Lung (tissue), 12 donors: ENCODE data around the gene PRSS23. TPM values are rescaled to one million over a fixed set of nuclear protein-coding genes. Genes with fewer than 3 reads are reported as not detected.

Experiments used
- ATAC-seq: fragments of 200-7000 bp; cut with Tn5 transposase; one replicate; pipeline ENCODE4 v1.9.1; 2020; ENCODE audit warnings: moderate number of reproducible peaks; ENCODE audit not compliant: insufficient read depth, low FRiP score
- DNase-seq, 3 donors: peaks; one replicate each; pipeline ENCODE4 v3.0.0-alpha.2; 2013 to 2017
- H3K27ac ChIP-seq, 2 donors: one replicate each; pipeline ENCODE4 v1.5.1; 2013; ENCODE audit warnings: mild to moderate bottlenecking in 2 of 2, moderate library complexity in 2 of 2, control low read depth in 1 of 2, inconsistent platforms in 1 of 2, low read depth in 1 of 2, low read length in 1 of 2
- H3K27me3 ChIP-seq, 3 donors: one replicate each; pipeline ENCODE4 v1.5.1; 2013; ENCODE audit warnings: low read length in 2 of 3; ENCODE audit not compliant: control insufficient read depth in 3 of 3, insufficient read depth in 3 of 3
- H3K36me3 ChIP-seq, 4 donors: one replicate each; pipeline ENCODE4 v1.5.1; 2013; ENCODE audit warnings: low read length in 4 of 4, mild to moderate bottlenecking in 1 of 4, moderate library complexity in 1 of 4; ENCODE audit not compliant: control insufficient read depth in 4 of 4, insufficient read depth in 4 of 4
- H3K4me1 ChIP-seq, 5 donors: one replicate each; pipeline ENCODE4 v1.5.1; 2013; ENCODE audit warnings: low read length in 5 of 5, mild to moderate bottlenecking in 2 of 5, moderate library complexity in 1 of 5; ENCODE audit not compliant: control insufficient read depth in 5 of 5, insufficient read depth in 5 of 5
- H3K4me3 ChIP-seq: one replicate; pipeline ENCODE4 v1.5.1; 2013; ENCODE audit warnings: mild to moderate bottlenecking, control low read depth, moderate library complexity
- H3K9ac ChIP-seq, 2 donors: one replicate each; pipeline ENCODE4 v1.5.1; 2013; ENCODE audit warnings: low read length in 2 of 2, control low read depth in 1 of 2; ENCODE audit not compliant: insufficient read depth in 1 of 2
- H3K9me3 ChIP-seq, 4 donors: one replicate each; pipeline ENCODE4 v1.5.1; 2013; ENCODE audit warnings: low read length in 3 of 4, mild to moderate bottlenecking in 1 of 4, moderate library complexity in 1 of 4; ENCODE audit not compliant: control insufficient read depth in 4 of 4, insufficient read depth in 3 of 4
- WGBS, 2 donors: extraction: QIAGEN DNeasy Blood & Tissue Kit; methylation state at CpG; one replicate each; pipeline ENCODE4 v1.1.7; 2013; 5-methylcytosine and 5-hydroxymethylcytosine counted together
- polyA plus RNA-seq, 2 donors: library from polyadenylated mRNA; stranded (reverse); fragments of 200-250 nt; gene quantifications; one replicate each; pipeline ENCODE4 v1.2.1, GENCODE V29; 2013
- total RNA-seq, 2 donors: library from RNA; depleted of rRNA in 1 of 2; stranded (reverse); fragments of >200 nt in 1 of 2; gene quantifications; one replicate each; pipeline ENCODE4 v1.2.1, GENCODE V29; 2014 to 2021
- TF ChIP-seq, protein P1 (sequence below): IDR thresholded peaks from 2 replicates; pipeline ENCODE4 v1.5.1; 2012; ENCODE audit warnings: mild to moderate bottlenecking; ENCODE audit errors: control extremely low read depth, extremely low read depth
- donor health status: control.
- donor health status: control.
- donor health status: Bipolar disorder and iron deficiency.
- donor health status: healthy.
- donor health status: DM: yes; HTN: yes; CAD: no.

Gene PRSS23
- total and polyA plus RNA-seq, 4 donors = 9.9 to 86.7 (median 35.0) TPM

- H3K4me3 ChIP-seq = no peak overlapping the region
- H3K4me1 ChIP-seq = peaks cover 0 to 35% (median 5%) of the 10 kb centered on the region in 5 donors
- no peak overlapping the region for H3K9ac ChIP-seq
- ATAC-seq (no peak), DNase-seq (no peak)
- no peaks in the 10 kb centered on the region for H3K27me3 ChIP-seq
- TF ChIP-seq, protein P1, sequence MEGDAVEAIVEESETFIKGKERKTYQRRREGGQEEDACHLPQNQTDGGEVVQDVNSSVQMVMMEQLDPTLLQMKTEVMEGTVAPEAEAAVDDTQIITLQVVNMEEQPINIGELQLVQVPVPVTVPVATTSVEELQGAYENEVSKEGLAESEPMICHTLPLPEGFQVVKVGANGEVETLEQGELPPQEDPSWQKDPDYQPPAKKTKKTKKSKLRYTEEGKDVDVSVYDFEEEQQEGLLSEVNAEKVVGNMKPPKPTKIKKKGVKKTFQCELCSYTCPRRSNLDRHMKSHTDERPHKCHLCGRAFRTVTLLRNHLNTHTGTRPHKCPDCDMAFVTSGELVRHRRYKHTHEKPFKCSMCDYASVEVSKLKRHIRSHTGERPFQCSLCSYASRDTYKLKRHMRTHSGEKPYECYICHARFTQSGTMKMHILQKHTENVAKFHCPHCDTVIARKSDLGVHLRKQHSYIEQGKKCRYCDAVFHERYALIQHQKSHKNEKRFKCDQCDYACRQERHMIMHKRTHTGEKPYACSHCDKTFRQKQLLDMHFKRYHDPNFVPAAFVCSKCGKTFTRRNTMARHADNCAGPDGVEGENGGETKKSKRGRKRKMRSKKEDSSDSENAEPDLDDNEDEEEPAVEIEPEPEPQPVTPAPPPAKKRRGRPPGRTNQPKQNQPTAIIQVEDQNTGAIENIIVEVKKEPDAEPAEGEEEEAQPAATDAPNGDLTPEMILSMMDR = no peak
- H3K9me3 ChIP-seq = no peaks in the 10 kb centered on the region
- H3K27ac ChIP-seq = no peak overlapping the region
- WGBS, 2 donors = 50 to 62% methylated on average over 2 of the region's 2 CpGs
- no peaks in the 10 kb centered on the region for H3K36me3 ChIP-seq
Measured at GRCh38 chr11:86787018-86787536, 13.3 kb upstream of the PRSS23 start.

DNA sequence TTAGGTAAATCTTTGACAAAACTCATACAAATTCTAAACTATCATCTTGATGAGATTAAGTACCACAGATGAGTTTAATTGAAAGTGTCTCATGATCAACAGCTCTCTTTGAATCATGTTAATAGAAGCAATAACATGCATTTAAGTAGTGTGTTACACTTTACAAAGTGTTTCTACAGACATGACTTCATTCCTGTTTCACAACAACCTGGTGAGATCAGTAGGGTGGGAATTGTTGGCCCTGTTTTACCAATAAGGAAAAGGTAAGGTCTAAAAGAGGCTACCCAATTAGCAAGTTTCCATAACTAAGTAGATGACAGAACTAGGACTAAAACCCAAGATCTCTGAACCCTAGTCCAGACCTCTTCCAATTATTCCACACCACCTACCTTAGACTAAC lies 12.7 kb upstream of the PRSS23 start:
- H3K9me3 ChIP-seq = no peaks in the 10 kb centered on the region
- no peaks in the 10 kb centered on the region for H3K36me3 ChIP-seq
- no peak for ATAC-seq
- H3K27me3 ChIP-seq = no peaks in the 10 kb centered on the region
- no peak overlapping the region for H3K9ac ChIP-seq
- no peak overlapping the region for H3K4me3 ChIP-seq
- H3K4me1 ChIP-seq = peaks cover 0 to 34% (median 4%) of the 10 kb centered on the region in 5 donors
- no peak for DNase-seq
- no peak overlapping the region for H3K27ac ChIP-seq
- TF ChIP-seq, protein P1 = no peak

DNA sequence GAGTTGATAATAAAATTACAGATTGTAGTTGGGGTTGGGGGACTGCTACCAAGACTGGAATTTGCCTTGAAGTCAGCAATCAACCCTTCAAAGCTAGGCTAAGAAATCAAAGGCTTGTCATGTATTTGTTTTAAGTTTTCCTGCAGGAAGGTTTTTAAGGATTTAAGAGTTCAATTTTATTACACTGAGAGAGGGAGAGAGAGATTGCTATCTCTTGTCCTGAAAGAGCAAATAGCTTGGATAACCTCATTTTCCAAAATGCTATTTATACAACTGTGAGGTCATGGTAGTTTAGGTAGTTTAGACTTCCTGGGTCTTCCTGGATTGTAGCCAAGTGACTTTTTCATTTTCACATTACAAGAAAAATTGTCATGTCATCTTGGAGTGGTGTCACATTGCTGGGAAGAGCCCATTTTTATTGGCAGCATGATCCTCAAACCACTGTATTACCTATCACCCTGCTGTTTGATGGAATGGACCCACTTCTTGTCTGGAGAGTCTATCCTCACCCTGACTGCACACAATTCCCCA lies 10.1 kb upstream of the PRSS23 start:
- H3K36me3 ChIP-seq = no peaks in the 10 kb centered on the region
- H3K9me3 ChIP-seq = no peaks in the 10 kb centered on the region
- DNase-seq (peak in 1 of 3 donors; percentile 26), ATAC-seq (no peak)
- H3K4me1 ChIP-seq = peaks cover 0 to 8% (median 0%) of the 10 kb centered on the region in 5 donors
- H3K9ac ChIP-seq = no peak overlapping the region
- TF ChIP-seq, protein P1 = no peak
- no peaks in the 10 kb centered on the region for H3K27me3 ChIP-seq
- no peak overlapping the region for H3K27ac ChIP-seq
- H3K4me3 ChIP-seq = no peak overlapping the region
